Mesendoderm (in vitro differentiated cells): Measurements from ENCODE around the gene EMSY.

Source experiments
- DNase-seq: peaks from one replicate; pipeline ENCODE4 v3.0.0; 2013
- H2AK5ac ChIP-seq: 2 replicates; pipeline ENCODE4 v1.6.1; 2013; ENCODE audit warnings: low read length, inconsistent platforms
- H2BK120ac ChIP-seq: 2 replicates; pipeline ENCODE4 v1.6.1; 2013; ENCODE audit warnings: low read depth, mild to moderate bottlenecking, low read length, moderate library complexity, mixed read lengths
- H2BK15ac ChIP-seq: replicated peaks from 2 replicates; pipeline ENCODE4 v1.6.1; 2013; ENCODE audit warnings: low read depth, mild to moderate bottlenecking, moderate library complexity
- H2BK5ac ChIP-seq: 2 replicates; pipeline ENCODE4 v1.6.1; 2013; ENCODE audit warnings: low read length, inconsistent platforms
- H3K18ac ChIP-seq: 2 replicates; pipeline ENCODE4 v1.6.1; 2013; ENCODE audit warnings: mild to moderate bottlenecking, low read length, mixed read lengths
- H3K23ac ChIP-seq: one replicate; pipeline ENCODE4 v1.6.1; 2013; ENCODE audit warnings: low read length
- H3K27ac ChIP-seq: 2 replicates; pipeline ENCODE4 v1.5.1; 2013; ENCODE audit warnings: low read depth, mild to moderate bottlenecking, inconsistent platforms, low read length, moderate library complexity
- H3K27me3 ChIP-seq: 2 replicates; pipeline ENCODE4 v1.6.1; 2013; ENCODE audit warnings: low read length, control low read depth, mild to moderate bottlenecking, inconsistent platforms; ENCODE audit not compliant: insufficient read depth, poor library complexity
- H3K36me3 ChIP-seq: 2 replicates; pipeline ENCODE4 v1.6.1; 2013; ENCODE audit warnings: low read length, inconsistent platforms; ENCODE audit not compliant: control insufficient read depth, insufficient read depth
- H3K4ac ChIP-seq: one replicate; pipeline ENCODE4 v1.6.1; 2013; ENCODE audit warnings: low read depth, mild to moderate bottlenecking, low read length, moderate library complexity
- H3K4me1 ChIP-seq: 2 replicates; pipeline ENCODE4 v1.6.1; 2013; ENCODE audit warnings: low read depth, low read length, inconsistent platforms; ENCODE audit not compliant: control insufficient read depth
- H3K4me2 ChIP-seq: 2 replicates; pipeline ENCODE4 v1.6.1; 2013; ENCODE audit warnings: low read length
- H3K4me3 ChIP-seq: 2 replicates; pipeline ENCODE4 v1.5.1; 2013; ENCODE audit warnings: mild to moderate bottlenecking, low read length
- H3K56ac ChIP-seq: one replicate; pipeline ENCODE4 v1.6.1; 2013; ENCODE audit warnings: low read length
- H3K79me1 ChIP-seq: 2 replicates; pipeline ENCODE4 v1.6.1; 2013; ENCODE audit warnings: low read length, inconsistent platforms
- H3K79me2 ChIP-seq: 2 replicates; pipeline ENCODE4 v1.6.1; 2013; ENCODE audit warnings: mild to moderate bottlenecking, low read length; ENCODE audit not compliant: control insufficient read depth, insufficient read depth
- H3K9ac ChIP-seq: 2 replicates; pipeline ENCODE4 v1.6.1; 2013; ENCODE audit warnings: low read length, inconsistent platforms
- H4K5ac ChIP-seq: one replicate; pipeline ENCODE4 v1.6.1; 2013; ENCODE audit warnings: low read length
- H4K8ac ChIP-seq: one replicate; pipeline ENCODE4 v1.6.1; 2013; ENCODE audit warnings: low read depth, mild to moderate bottlenecking, control low read depth, low read length, moderate library complexity
- WGBS: extraction: QIAGEN DNeasy Blood & Tissue Kit; methylation state at CpG from one replicate; pipeline ENCODE4 v1.1.7; 2013; ENCODE audit warnings: low lambda C conversion rate, missing lambda C conversion rate; ENCODE audit not compliant: insufficient coverage; ENCODE audit errors: extremely low coverage; 5-methylcytosine and 5-hydroxymethylcytosine counted together

The EMSY gene

DNA sequence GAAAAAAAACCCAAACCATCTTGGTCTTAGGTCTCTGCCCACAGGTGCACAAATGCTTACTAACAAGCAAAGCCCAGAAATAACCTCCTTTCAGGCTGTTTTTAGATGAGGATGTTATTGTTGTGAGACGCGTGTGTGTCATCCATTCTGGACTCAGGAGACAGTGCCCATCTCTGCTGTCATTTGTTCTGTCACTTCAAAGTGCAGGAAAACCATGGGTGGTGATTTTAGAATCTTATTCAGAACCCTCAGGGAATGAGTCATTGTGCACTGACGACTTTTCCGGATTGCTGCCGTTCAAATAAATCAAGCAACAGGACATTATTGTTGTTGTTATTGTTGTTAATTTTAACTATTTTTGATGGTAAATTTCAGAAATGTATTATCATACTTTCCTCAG lies 115.4 kb downstream of the EMSY start:
- no peak overlapping the region for H3K4me2 ChIP-seq
- no peak overlapping the region for H3K56ac ChIP-seq
- no peak overlapping the region for H4K5ac ChIP-seq
- H3K4me1 ChIP-seq, result peaks cover under 1% of the 10 kb centered on the region
- H4K8ac ChIP-seq, result no peak overlapping the region
- WGBS, result no CpG with 5 or more reads among the region's 5 CpGs
- no peak overlapping the region for H3K23ac ChIP-seq
- H3K27ac ChIP-seq, result no peak overlapping the region
- H2BK120ac ChIP-seq, result no peak overlapping the region
- H2BK15ac ChIP-seq, result no peak overlapping the region
- no peak overlapping the region for H3K4ac ChIP-seq
- no peaks in the 10 kb centered on the region for H3K79me1 ChIP-seq
- DNase-seq, result no peak
- H3K36me3 ChIP-seq, result no peaks in the 10 kb centered on the region
- H3K4me3 ChIP-seq, result no peak overlapping the region
- H2AK5ac ChIP-seq, result no peak overlapping the region
- H3K79me2 ChIP-seq, result no peaks in the 10 kb centered on the region
- H2BK5ac ChIP-seq, result no peak overlapping the region
- H3K9ac ChIP-seq, result no peak overlapping the region
- no peaks in the 10 kb centered on the region for H3K27me3 ChIP-seq
- no peak overlapping the region for H3K18ac ChIP-seq

DNA sequence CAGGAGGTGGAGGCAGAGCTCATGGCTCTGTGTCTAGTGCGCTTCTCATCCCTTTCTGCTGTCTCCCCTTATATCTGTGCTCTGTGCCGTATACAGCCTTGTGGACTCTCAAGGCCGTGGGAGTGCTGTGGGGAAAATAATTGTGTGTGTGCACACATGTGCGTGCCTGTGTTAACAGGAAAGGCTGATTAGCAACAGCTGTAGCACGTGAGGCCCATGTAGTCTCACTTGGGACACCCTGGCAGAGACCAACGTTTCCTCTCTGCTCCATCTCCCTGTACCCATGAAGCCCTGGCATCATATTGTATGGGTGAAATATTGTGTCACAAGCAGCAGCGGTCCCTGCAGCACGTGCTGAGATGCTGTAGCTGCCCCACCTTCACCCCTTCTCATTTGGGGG lies 116.4 kb downstream of the EMSY start:
- Histone ChIP-seq H3K9ac (no peak overlapping the region), H3K4ac (no peak overlapping the region), H3K23ac (no peak overlapping the region), H3K79me2 (no peaks in the 10 kb centered on the region), H4K5ac (no peak overlapping the region), H3K27ac (no peak overlapping the region), H2BK5ac (no peak overlapping the region), H3K27me3 (no peaks in the 10 kb centered on the region), H3K56ac (no peak overlapping the region), H3K18ac (no peak overlapping the region), H3K79me1 (no peaks in the 10 kb centered on the region), H3K4me3 (no peak overlapping the region), H2AK5ac (no peak overlapping the region), H4K8ac (no peak overlapping the region), H3K4me2 (no peak overlapping the region), H2BK15ac (no peak overlapping the region), H2BK120ac (no peak overlapping the region), H3K4me1 (no peaks in the 10 kb centered on the region), H3K36me3 (no peaks in the 10 kb centered on the region)
- no CpG with 5 or more reads among the region's 8 CpGs for WGBS
- no peak for DNase-seq

DNA sequence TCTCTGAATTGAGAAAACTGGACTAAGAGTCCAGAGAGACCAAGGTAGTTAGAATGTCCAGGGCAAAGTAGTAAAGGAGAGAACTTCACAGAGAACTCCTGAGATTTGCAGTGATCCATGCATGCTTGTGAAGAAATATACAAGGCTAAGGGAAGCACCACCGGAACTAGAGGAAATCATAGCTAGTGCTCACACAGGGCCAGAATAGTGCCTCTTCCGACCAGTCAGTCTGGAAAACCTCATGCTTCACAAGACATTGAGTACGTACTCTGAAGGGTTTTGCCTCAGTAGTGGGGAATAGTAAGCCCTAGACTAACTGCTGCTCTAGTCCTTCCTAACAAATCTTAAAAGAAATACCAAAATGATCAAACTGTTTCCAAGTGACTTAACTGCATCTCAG lies 117.7 kb downstream of the EMSY start:
- Histone ChIP-seq H3K4ac (no peak overlapping the region), H3K4me2 (no peak overlapping the region), H3K9ac (no peak overlapping the region), H3K18ac (no peak overlapping the region), H2BK120ac (no peak overlapping the region), H2BK15ac (no peak overlapping the region), H3K4me1 (no peaks in the 10 kb centered on the region), H4K8ac (no peak overlapping the region), H2BK5ac (no peak overlapping the region), H3K23ac (no peak overlapping the region), H3K56ac (no peak overlapping the region), H3K27me3 (no peaks in the 10 kb centered on the region), H4K5ac (no peak overlapping the region), H3K4me3 (no peak overlapping the region), H2AK5ac (no peak overlapping the region), H3K36me3 (no peaks in the 10 kb centered on the region), H3K79me2 (no peaks in the 10 kb centered on the region), H3K79me1 (no peaks in the 10 kb centered on the region), H3K27ac (no peak overlapping the region)
- DNase-seq, result no peak
- WGBS, result no CpG with 5 or more reads among the region's 3 CpGs

DNA sequence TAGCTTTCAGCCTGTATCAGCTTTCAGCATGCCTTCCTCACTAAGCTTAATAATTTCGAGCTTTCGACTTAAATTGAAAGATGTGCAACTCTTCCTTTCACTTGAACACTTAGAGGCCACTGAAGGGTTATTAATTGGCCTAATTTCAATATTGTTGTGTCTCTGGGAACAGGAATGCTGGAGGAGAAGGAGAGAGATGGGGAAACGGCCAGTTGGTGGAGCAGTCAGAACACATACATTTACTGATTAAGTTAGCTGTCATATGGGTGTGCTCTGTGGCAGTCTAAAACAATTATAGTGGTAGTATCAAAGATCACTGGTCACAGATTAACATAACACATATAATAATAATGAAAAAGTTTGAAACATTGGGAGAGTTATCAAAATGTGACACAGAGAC lies 119.5 kb downstream of the EMSY start:
- Histone ChIP-seq H3K27ac (no peak overlapping the region), H3K36me3 (no peaks in the 10 kb centered on the region)

DNA sequence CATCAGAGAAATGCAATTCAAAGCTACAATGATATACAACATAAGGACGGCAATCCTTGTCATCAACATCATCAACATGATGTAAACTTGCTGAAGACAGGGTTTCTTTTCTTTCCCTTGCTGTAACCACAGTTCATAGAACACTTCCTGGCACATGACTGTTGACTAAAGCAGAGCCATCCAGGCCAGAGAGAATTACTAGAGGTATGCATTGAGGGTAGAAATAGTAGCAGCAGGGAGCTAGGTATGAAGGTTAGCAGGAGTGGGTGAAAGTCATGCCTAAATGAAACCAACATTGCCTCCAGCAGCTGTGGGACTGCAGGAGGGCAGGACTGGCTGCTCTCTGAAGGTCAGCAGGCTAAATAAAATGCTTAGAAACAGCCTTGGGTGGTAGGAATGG lies 122.0 kb downstream of the EMSY start:
- H3K4me3 ChIP-seq, result no peak overlapping the region
- no peak overlapping the region for H3K27ac ChIP-seq
- no peaks in the 10 kb centered on the region for H3K79me1 ChIP-seq
- H4K5ac ChIP-seq, result no peak overlapping the region
- no CpG with 5 or more reads among the region's 1 CpG for WGBS
- no peaks in the 10 kb centered on the region for H3K79me2 ChIP-seq
- no peak overlapping the region for H3K9ac ChIP-seq
- H2BK15ac ChIP-seq, result no peak overlapping the region
- H2AK5ac ChIP-seq, result no peak overlapping the region
- no peaks in the 10 kb centered on the region for H3K4me1 ChIP-seq
- H2BK120ac ChIP-seq, result no peak overlapping the region
- no peak overlapping the region for H3K23ac ChIP-seq
- H3K36me3 ChIP-seq, result no peaks in the 10 kb centered on the region
- no peak overlapping the region for H2BK5ac ChIP-seq
- no peak overlapping the region for H3K4ac ChIP-seq
- H3K56ac ChIP-seq, result no peak overlapping the region
- no peak for DNase-seq
- H3K27me3 ChIP-seq, result no peaks in the 10 kb centered on the region
- H4K8ac ChIP-seq, result no peak overlapping the region
- H3K4me2 ChIP-seq, result no peak overlapping the region
- no peak overlapping the region for H3K18ac ChIP-seq

More for the DNA sequence above, 119.5 kb downstream of the EMSY start:
- H3K18ac ChIP-seq, result no peak overlapping the region
- no peak overlapping the region for H2BK120ac ChIP-seq
- no peak overlapping the region for H4K8ac ChIP-seq
- no peaks in the 10 kb centered on the region for H3K79me2 ChIP-seq
- H3K27me3 ChIP-seq, result no peaks in the 10 kb centered on the region
- no peak overlapping the region for H2BK15ac ChIP-seq
- no peak overlapping the region for H3K56ac ChIP-seq
- no peak overlapping the region for H2BK5ac ChIP-seq
- H3K23ac ChIP-seq, result no peak overlapping the region
- DNase-seq, result no peak
- H2AK5ac ChIP-seq, result no peak overlapping the region
- no peaks in the 10 kb centered on the region for H3K4me1 ChIP-seq
- H3K4me2 ChIP-seq, result no peak overlapping the region
- no peaks in the 10 kb centered on the region for H3K79me1 ChIP-seq
- H3K4me3 ChIP-seq, result no peak overlapping the region
- WGBS, result no CpG with 5 or more reads among the region's 3 CpGs
- H3K9ac ChIP-seq, result no peak overlapping the region
- no peak overlapping the region for H4K5ac ChIP-seq
- H3K4ac ChIP-seq, result no peak overlapping the region

DNA sequence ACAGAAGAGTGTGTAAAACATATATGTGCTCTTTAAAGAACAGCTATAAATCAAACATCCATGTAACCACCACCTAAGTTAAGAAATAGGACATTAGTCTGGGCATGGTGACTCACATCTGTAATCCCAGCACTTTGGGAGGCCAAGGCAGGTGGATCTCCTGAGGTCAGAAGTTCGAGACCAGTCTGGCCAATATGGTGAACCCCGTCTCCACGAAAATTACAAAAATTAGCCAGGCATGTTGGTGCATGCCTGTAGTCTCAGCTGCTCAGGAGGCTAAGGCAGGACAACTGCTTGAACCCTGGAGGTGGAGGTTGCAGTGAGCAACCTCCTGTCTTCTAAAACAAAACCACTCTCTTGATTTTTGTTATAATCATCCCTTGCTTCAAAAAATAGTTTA lies 122.4 kb downstream of the EMSY start:
- no CpG with 5 or more reads among the region's 3 CpGs for WGBS

More for the DNA sequence above, 122.4 kb downstream of the EMSY start:
- no peak overlapping the region for H2AK5ac ChIP-seq
- no peak overlapping the region for H2BK120ac ChIP-seq
- no peak overlapping the region for H4K8ac ChIP-seq
- H3K23ac ChIP-seq, result no peak overlapping the region
- H3K56ac ChIP-seq, result no peak overlapping the region
- H3K4me3 ChIP-seq, result no peak overlapping the region
- H3K27ac ChIP-seq, result no peak overlapping the region
- no peak overlapping the region for H3K18ac ChIP-seq
- no peak overlapping the region for H3K4me2 ChIP-seq
- no peak overlapping the region for H3K4ac ChIP-seq
- no peaks in the 10 kb centered on the region for H3K36me3 ChIP-seq
- no peak overlapping the region for H2BK15ac ChIP-seq
- H3K79me1 ChIP-seq, result no peaks in the 10 kb centered on the region
- DNase-seq, result no peak
- no peak overlapping the region for H2BK5ac ChIP-seq
- H3K4me1 ChIP-seq, result no peaks in the 10 kb centered on the region
- H4K5ac ChIP-seq, result no peak overlapping the region
- H3K79me2 ChIP-seq, result no peaks in the 10 kb centered on the region
- H3K27me3 ChIP-seq, result no peaks in the 10 kb centered on the region
- H3K9ac ChIP-seq, result no peak overlapping the region
